HUES64 (cell line): ENCODE results near the gene ECI1. TPM values are rescaled to one million over a fixed set of nuclear protein-coding genes. Genes with fewer than 3 reads are reported as not detected.

Source experiments
- H3K27ac ChIP-seq: 2 replicates; pipeline ENCODE4 v1.7.0; 2013; ENCODE audit warnings: low read depth, low read length, inconsistent platforms
- H3K27me3 ChIP-seq: 2 replicates; pipeline ENCODE4 v1.6.1; 2013; ENCODE audit warnings: mild to moderate bottlenecking, low read length; ENCODE audit not compliant: insufficient read depth
- H3K36me3 ChIP-seq: 2 replicates; pipeline ENCODE4 v1.6.1; 2013; ENCODE audit warnings: mild to moderate bottlenecking, low read length; ENCODE audit not compliant: insufficient read depth
- H3K4me1 ChIP-seq: 2 replicates; pipeline ENCODE4 v1.6.1; 2013; ENCODE audit warnings: mild to moderate bottlenecking, low read length, moderate library complexity; ENCODE audit not compliant: insufficient read depth
- H3K4me3 ChIP-seq: 2 replicates; pipeline ENCODE4 v1.5.1; 2013; ENCODE audit warnings: mild to moderate bottlenecking, low read length, moderate library complexity
- H3K9ac ChIP-seq: 2 replicates; pipeline ENCODE4 v1.6.1; 2013; ENCODE audit warnings: mild to moderate bottlenecking, low read depth, low read length
- H3K9me3 ChIP-seq: 2 replicates; pipeline ENCODE4 v1.6.1; 2013; ENCODE audit warnings: low read depth, low read length; ENCODE audit not compliant: insufficient read depth
- WGBS: fragments of 150-250, 120-280 bp; methylation state at CpG from one replicate; pipeline ENCODE4 v1.1.7; 2013; ENCODE audit warnings: missing lambda C conversion rate; 5-methylcytosine and 5-hydroxymethylcytosine counted together
- polyA plus RNA-seq, 2 experiments: library from polyadenylated mRNA; stranded (reverse); fragments of 50-300 nt; gene quantifications; one replicate each; pipeline ENCODE4 v1.2.3, GENCODE V29; 2013

ECI1 gene, protein sequence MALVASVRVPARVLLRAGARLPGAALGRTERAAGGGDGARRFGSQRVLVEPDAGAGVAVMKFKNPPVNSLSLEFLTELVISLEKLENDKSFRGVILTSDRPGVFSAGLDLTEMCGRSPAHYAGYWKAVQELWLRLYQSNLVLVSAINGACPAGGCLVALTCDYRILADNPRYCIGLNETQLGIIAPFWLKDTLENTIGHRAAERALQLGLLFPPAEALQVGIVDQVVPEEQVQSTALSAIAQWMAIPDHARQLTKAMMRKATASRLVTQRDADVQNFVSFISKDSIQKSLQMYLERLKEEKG
- polyA plus RNA-seq (2013, experiment 1 of 2), result 68.0 TPM
- 71.2 TPM for polyA plus RNA-seq (2013, experiment 2 of 2)

DNA sequence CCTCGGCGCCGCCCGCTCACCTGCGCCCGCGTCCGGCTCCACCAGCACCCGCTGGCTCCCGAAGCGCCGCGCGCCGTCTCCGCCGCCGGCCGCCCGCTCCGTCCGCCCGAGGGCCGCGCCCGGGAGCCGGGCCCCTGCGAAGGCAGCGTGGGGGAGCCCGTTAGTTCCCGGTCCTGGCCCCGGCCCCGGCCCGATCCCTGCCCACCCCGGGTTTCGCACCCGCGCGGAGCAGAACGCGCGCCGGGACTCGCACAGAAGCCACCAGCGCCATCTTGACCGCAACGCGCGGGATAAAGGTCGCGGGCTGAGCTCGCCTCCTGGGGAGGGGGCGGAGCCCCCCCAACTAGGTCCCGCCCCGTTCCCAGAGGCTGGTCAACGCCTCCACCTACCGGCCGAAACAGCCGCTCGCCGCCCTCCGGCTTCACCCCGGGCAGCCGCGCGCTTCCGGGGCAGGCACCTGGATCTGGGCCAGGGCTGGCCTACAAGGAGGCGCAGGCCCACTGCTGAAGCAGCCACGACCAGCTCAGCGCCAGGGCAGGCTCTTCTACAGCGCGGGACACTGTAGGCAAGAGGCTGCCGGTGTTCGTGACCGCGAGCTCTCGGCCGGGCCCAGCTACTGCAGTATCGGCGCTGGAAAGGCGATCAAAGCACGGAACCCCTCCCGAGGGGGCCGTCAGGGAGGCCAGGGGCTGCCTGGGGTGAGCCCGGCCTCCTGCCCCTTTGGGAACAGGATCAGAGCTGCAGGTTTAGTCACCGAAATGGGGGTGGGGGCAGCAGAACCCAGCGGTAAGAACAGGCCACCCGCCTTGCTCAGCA lies at the start of gene ECI1:
ECI1 (minus strand) TSS at position 292 of the 816 bp plus-strand sequence; CDS start at position 271, 21 bp downstream.
- Histone ChIP-seq H3K27ac (peak within 1 kb of the TSS; percentile 97), H3K9me3 (no peaks in the 10 kb centered on the region), H3K27me3 (no peaks in the 10 kb centered on the region), H3K4me1 (peaks cover 7% of the 10 kb centered on the region; the same call in 1 of the 2 replicates), H3K4me3 (peak within 1 kb of the TSS; percentile 96), H3K9ac (peak within 1 kb of the TSS; percentile 98), H3K36me3 (peaks cover 55% of the 10 kb centered on the region)
- WGBS, result 3% methylated on average over 88 of the region's 88 CpGs

DNA sequence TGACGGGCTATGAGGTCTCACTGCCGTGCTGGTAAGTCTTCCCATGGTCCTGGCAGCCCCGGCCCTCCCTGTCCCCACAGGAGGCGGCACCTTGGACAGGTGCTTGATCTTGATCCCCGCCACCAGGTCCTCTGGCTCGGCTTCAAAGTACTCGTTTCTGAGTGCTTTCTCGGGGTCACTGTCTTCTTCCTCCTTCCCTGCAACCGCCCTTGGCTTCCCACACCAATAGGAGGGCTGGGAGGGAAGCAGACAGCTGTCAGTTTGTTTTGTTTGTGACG lies 48.5 kb upstream of the ECI1 start:
- no peaks in the 10 kb centered on the region for H3K9me3 ChIP-seq
- H3K4me3 ChIP-seq, result no peak overlapping the region
- no peaks in the 10 kb centered on the region for H3K36me3 ChIP-seq
- H3K27ac ChIP-seq, result no peak overlapping the region
- H3K27me3 ChIP-seq, result no peaks in the 10 kb centered on the region
- H3K4me1 ChIP-seq, result no peaks in the 10 kb centered on the region
- WGBS, result 80% methylated on average over 9 of the region's 10 CpGs
- H3K9ac ChIP-seq, result no peak overlapping the region

DNA sequence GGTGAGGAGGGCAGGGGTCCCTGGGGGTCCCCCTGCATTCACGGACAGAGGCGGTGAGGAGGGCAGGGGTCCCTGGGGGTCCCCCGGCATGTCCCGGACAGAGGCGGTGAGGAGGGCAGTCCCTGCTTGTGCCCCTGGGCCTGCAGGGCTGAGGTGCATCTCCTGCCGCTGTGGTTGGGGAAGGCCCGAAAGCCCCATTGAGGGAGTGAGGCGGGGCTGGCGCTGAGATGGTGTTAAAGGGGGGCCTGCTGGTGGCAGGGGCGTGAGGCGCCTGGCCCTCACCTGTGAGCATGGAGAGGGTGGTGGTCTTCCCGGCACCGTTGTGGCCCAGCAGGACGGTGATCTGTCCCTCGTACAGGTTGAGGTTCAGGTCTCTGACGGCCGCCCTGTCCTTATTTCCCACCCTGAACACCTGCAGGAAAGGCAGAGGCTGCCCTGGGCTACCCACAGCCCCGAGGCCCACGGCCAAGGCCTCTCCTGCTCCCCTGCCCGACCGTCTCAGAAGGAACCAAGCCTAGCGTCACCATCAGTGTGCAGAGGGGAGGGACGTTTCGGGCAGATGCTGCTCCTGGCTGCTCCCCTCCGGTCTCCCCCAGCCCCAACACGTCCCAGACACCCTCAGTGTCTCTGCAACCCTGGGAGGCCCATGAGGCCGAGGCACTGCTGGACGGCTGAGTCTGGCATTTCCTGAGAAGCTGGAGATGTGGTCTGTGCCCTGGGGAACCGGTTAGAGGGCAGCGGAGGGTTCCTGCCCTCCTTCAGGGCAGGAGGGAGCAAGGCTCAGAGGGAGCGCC lies 47.9 kb upstream of the ECI1 start:
- Histone ChIP-seq H3K9me3 (no peaks in the 10 kb centered on the region), H3K27ac (no peak overlapping the region), H3K27me3 (no peaks in the 10 kb centered on the region), H3K36me3 (no peaks in the 10 kb centered on the region), H3K4me1 (no peaks in the 10 kb centered on the region), H3K4me3 (no peak overlapping the region), H3K9ac (no peak overlapping the region)
- 91% methylated on average over 31 of the region's 31 CpGs for WGBS

DNA sequence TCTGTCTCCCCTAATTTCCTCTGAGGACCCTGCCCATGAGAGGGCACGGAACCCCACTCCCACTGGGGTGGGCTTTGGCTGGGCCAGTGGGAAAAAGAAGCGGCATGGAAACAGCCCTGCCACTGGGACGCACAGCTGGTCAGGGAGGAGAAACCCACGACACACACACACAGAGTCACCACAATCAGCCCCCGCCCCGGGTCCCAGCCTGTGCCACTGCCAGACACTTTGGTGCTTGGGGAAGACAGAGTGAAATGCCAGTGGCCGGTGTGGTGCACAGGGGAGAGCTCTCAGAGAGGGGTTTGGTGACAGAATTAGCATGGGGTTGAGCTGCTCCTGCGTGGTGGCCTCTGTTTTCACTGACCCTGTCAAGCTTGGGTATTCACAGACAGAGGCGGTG lies 47.2 kb upstream of the ECI1 start:
- no peaks in the 10 kb centered on the region for H3K9me3 ChIP-seq
- 93% methylated on average over 8 of the region's 9 CpGs for WGBS
- no peaks in the 10 kb centered on the region for H3K4me1 ChIP-seq
- no peak overlapping the region for H3K9ac ChIP-seq
- H3K36me3 ChIP-seq, result no peaks in the 10 kb centered on the region
- H3K27me3 ChIP-seq, result no peaks in the 10 kb centered on the region
- H3K27ac ChIP-seq, result no peak overlapping the region
- H3K4me3 ChIP-seq, result no peak overlapping the region

DNA sequence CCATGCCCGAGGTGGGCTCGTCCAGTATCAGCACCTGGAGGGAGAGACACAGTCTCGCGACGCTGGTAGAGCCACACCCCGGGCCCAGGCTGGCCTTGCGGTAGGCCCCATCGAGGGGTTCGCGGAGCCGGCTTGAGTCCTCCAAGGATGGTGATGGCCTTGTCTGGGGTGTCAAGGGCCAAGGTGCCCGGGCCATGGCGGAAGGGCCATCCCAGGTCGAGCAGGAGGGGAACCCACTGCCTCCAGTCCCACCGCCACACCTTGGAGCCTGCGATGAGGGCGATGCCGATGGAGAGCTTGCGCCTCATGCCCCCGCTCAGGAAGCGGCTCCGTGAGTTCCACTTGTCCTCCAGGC lies 46.1 kb upstream of the ECI1 start:
- Histone ChIP-seq H3K27me3 (no peaks in the 10 kb centered on the region), H3K27ac (no peak overlapping the region), H3K4me3 (no peak overlapping the region), H3K9ac (no peak overlapping the region), H3K36me3 (no peaks in the 10 kb centered on the region), H3K9me3 (no peaks in the 10 kb centered on the region), H3K4me1 (no peaks in the 10 kb centered on the region)
- 95% methylated on average over 22 of the region's 22 CpGs for WGBS

DNA sequence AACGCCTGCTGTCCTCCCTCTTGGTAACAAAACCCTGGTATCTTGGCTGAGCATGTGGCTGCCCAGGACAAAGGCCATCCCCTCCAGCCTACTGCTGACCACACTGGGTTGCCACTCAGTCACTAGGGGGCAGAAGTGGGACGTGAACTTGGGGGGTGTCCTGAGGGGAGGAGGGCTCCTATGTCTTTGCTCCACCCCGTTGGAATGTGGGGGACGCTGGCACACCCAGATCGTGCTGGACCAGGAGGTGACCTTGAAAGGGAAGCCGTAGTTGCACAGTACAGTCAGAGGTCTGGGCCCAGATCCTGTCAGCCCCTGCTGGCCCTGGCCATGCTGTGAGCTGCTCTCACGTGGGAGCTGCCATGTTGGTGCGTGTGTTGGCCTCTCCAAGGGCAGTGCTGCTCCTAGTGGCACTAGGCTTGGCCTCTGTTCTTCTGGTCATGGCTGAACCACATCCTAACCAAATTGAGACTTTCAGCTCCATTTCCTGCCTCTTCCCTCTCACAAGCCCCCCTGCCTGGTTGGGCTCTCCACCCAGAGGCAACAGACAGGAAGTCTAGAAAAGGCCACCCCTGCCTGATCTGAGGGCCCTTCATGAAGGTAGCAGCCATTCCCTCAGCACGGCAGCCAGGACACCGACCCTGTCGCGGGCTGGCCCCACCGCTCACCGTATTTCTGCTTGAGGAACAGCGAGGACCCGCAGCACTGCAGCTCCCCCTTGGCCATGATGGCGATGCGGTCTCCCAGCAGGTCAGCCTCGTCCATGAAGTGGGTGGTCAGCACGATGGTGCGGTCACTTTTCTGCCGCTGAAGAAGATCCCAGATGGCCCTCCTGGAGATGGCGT lies 45.5 kb upstream of the ECI1 start:
- H3K27me3 ChIP-seq, result no peaks in the 10 kb centered on the region
- H3K9me3 ChIP-seq, result no peaks in the 10 kb centered on the region
- 90% methylated on average over 23 of the region's 23 CpGs for WGBS
- no peak overlapping the region for H3K27ac ChIP-seq
- no peak overlapping the region for H3K4me3 ChIP-seq
- no peaks in the 10 kb centered on the region for H3K36me3 ChIP-seq
- H3K4me1 ChIP-seq, result no peaks in the 10 kb centered on the region
- H3K9ac ChIP-seq, result no peak overlapping the region

DNA sequence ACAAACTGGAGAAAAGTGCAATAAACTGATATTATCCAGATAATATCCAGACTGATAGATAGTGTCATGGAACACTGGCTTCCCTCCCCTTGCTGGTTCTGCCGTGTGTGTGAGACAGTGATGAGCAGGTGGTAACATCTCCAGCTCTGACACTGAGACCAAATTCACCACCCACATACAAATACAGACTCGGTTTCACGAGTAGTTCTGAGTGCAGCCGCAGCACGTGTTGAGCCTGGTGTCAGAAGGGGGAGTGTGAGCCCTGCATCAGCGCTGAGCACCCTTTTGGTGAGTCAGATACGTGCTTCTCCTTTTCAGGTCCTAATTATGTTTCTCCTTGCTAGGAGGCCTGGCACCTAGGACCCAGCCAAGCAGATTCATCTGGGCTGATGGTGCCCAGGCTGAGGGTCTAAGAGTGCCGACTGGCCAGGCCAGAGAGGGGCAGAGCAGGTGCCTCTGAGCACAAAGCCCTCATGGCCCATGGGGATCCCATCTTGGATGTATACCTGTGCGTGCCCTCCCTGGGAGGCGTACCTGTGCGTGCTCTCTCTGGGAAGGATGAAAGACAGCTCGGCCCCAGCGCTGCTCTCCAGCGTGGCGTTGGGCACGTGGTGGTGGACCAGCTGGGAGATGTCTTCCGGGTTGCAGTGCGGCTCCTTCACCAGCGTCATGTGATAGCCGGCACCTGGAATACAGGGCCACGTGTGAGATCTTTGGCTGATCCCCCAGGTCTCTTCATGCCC lies 43.8 kb upstream of the ECI1 start:
- 93% methylated on average over 20 of the region's 21 CpGs for WGBS
- H3K27me3 ChIP-seq, result no peaks in the 10 kb centered on the region
- no peaks in the 10 kb centered on the region for H3K36me3 ChIP-seq
- H3K9me3 ChIP-seq, result no peaks in the 10 kb centered on the region
- H3K4me3 ChIP-seq, result no peak overlapping the region
- H3K9ac ChIP-seq, result no peak overlapping the region
- no peaks in the 10 kb centered on the region for H3K4me1 ChIP-seq
- no peak overlapping the region for H3K27ac ChIP-seq

DNA sequence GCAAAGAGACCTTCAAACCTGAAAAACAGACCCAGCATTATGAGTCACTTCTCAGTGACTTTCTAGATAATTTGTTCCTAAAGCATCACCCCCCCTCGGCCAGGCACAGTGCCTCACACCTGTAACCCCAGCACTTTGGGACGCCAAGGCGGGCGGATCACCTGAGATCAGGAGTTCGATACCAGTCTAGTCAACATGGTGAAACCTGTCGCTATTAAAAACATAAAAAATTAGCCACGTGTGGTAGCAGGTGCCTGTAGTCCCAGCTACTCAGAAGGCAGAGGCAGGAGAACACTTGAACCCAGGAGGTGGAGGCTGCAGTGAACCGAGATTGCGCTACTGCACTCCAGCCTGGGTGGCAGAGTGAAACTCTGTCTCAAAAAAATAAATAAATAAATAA lies 40.8 kb upstream of the ECI1 start:
- Histone ChIP-seq H3K4me1 (no peaks in the 10 kb centered on the region), H3K9me3 (no peaks in the 10 kb centered on the region), H3K9ac (no peak overlapping the region), H3K27me3 (no peaks in the 10 kb centered on the region), H3K27ac (no peak overlapping the region), H3K4me3 (no peak overlapping the region), H3K36me3 (no peaks in the 10 kb centered on the region)
- 93% methylated on average over 9 of the region's 9 CpGs for WGBS

DNA sequence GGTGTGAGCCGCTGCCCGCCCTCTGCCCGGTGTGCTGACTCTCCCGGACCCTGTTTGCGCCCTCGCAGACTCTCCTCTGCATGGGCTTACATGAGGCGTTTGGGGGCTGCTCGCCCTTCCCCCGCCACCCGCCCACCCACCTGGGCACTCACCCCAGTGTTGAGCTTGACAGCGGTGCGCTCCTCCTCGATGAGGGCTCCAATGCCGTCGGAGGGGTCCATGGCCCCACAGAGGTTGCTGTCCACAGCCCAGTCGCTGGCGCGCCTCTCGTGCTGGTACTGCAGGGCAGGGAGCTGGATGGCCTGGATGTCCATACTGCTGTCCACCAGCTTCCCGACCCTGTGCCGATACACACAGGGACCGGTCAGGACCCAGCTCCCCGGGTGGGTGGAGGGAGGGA lies 37.9 kb upstream of the ECI1 start:
- 93% methylated on average over 23 of the region's 23 CpGs for WGBS
- no peak overlapping the region for H3K27ac ChIP-seq
- no peaks in the 10 kb centered on the region for H3K27me3 ChIP-seq
- H3K4me1 ChIP-seq, result no peaks in the 10 kb centered on the region
- no peaks in the 10 kb centered on the region for H3K9me3 ChIP-seq
- H3K9ac ChIP-seq, result no peak overlapping the region
- H3K4me3 ChIP-seq, result no peak overlapping the region
- H3K36me3 ChIP-seq, result no peaks in the 10 kb centered on the region

DNA sequence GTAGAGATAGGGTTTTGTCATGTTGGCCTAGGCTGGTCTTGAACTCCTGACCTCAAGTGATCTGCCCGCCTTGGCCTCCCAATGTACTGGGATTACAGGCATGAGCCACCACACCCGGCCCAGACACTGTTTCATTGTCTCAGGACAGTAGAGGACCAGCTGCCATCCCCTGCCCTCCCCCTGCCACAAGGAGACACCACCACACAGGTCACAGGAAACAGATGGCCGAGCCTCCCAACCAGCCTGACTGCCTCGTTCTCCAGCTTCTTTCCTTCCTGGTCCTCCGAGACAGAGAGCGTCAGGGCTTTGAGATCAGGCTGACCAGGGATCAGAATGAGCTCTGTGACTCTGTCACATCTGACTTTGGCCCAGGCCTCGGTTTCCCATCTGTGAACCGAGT lies 37.3 kb upstream of the ECI1 start:
- no peaks in the 10 kb centered on the region for H3K36me3 ChIP-seq
- no peaks in the 10 kb centered on the region for H3K4me1 ChIP-seq
- no peaks in the 10 kb centered on the region for H3K9me3 ChIP-seq
- no peak overlapping the region for H3K27ac ChIP-seq
- WGBS, result 93% methylated on average over 8 of the region's 8 CpGs
- no peak overlapping the region for H3K4me3 ChIP-seq
- no peak overlapping the region for H3K9ac ChIP-seq
- no peaks in the 10 kb centered on the region for H3K27me3 ChIP-seq
